Suppressor macrophage (primary cell): ENCODE results near the gene PPP2R1A.
A peak's percentile ranks its signal among the peaks of the same experiment; 100 is the strongest.
"Not testable (repeated sequence)": the region's sequence is repeated elsewhere in the genome, so short reads cannot be mapped to it uniquely, and the experiment has no call there.

ENCODE experiments used
- DNase-seq, 4 experiments: peaks; one replicate each; pipeline ENCODE4 v3.0.0-alpha.2; 2020 to 2022

The PPP2R1A gene

DNA sequence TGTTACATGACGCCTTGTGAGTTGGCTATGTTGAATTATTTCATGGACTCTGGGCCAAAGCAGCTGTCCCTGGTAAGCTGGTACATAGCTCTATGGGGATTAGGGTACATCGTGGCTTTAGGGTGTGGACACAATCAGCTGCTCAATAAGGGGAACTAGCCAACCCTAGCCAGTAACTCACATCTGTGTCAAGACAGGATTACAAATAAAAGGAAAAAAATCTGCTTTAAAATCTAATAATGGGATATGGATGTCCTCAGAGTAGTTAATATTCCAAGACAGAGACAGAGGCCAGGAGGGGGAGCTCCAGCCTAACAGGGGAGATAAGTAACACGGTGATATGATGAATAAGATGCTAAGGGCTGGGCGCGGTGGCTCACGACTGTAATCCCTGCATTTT is 58.4 kb downstream of the PPP2R1A start:
- peak; percentile 72 to 87 (median 78) for DNase-seq

GRCh38 chr19:52258426-52258825 is 68.6 kb downstream of the PPP2R1A start:
- DNase-seq = no peak

DNA sequence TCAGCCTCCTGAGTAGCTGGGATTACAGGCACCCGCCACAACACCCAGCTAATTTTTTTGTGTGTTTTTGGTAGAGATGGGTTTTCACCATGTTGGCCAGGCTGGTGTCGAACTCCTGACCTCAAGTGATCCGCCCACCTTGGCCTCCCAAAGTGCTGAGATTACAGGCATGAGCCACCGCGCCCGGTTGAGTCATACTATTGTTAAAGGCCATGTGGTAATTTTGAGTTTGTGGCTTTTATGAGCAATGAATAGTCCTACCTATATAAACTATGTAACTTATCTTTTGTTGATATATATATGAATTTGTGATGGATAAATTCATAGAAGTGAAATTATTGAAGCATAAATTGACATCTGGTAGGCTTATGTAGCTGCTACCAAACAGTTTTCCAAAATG is 75.7 kb downstream of the PPP2R1A start:
- not testable (repeated sequence) for DNase-seq

DNA sequence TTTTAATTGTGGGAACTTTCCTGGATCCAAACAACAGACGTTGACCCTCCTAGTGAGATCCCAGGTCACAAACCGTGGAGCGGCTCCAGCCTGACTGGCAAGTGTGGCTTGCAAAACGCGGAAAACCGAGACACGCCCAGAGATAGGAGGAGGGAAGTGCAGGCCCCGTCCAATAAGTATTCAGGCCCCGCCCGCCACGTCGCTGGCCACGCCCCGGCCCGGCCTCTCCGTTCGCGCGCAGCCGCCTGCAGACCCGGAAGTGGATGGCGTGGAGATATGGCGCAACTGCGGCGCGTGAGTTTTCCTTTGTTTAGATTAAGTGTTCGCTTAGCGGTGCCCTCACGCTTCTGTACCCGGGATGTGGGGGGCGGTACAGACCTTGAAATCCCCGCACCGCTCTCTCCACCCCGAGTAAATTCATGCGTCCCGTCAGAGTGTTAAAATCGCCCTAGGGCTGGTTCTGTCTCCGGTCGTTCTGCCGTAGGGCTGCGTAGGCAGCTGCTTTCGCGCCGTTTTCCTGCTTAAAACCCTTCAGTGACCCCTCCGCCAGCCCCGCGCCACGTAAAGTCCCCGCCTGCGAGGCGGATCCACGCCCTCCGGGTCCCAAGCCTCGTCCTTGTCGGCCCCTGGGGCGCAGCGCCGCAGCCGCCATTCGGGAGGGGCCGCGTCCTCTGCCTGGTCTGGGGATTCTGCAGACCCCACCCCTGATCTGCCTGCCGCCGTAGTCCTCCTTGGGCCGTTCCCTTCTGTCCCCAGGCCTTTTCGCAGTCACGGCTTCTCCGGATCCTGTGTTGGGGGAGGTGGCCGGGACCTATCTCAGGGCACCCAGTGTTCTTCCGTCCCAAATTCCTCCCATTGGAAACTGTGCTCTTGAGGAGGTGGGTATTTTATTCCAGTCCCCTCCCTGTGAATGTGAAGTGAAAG is 79.7 kb downstream of the PPP2R1A start, which contains the start of gene ZNF766:
Gene ZNF766, plus strand, starts transcription at position 250 of the 924 bp plus-strand sequence. Its CDS starts 27 bp downstream, at position 277.
- peak; percentile 97 to 99 (median 98) for DNase-seq

DNA sequence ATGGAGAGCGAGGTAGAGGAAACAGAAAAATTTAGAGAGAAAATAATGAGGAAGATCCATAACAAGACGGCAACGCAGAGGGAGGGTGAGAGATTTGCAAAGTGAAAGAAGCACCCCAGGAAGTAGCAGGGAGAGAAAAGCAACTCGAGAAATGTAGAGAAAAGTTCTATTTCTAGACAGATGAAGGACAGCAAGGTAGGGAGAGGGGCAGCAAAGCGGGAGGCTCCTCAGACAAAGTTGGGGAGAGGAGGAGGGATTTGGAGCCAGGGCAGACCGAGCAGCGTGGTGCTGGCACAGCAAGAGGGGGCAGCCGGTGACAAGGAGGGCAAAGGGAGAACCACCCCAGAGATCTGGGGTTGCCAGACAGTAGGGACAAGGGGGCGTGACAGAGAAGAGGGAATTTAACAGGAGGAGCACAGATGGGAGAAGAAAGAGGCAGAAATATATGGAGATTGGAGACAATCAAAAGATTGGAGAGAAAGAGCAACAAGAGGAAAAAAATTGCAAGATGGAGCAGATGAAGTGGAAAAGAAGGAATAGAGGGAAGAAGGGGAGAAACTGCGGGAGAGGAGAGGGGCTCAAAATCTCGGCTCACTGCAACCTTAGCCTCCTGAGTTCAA is 80.5 kb downstream of the PPP2R1A start:
- DNase-seq = peak; percentile 12 to 62 (median 48)

DNA sequence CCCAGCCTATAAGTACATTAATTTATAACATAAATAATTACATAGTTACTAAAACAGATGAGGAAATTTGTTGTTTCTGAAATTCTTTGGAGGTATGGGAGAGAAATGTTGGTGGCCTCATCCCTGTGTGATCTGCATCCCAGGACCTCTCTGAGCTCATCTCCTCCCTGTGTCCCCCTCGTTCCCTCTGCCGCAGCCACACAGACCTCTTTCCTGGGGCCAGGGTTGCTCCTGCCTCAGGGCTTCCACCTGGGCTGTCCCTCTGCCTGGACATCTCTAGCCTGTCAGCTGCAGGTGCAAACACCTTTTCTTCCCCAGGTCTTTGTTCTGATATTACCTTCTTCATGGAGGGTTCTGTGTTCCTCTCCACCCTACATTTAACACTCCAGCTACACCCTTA is 83.4 kb downstream of the PPP2R1A start:
- DNase-seq = no peak

DNA sequence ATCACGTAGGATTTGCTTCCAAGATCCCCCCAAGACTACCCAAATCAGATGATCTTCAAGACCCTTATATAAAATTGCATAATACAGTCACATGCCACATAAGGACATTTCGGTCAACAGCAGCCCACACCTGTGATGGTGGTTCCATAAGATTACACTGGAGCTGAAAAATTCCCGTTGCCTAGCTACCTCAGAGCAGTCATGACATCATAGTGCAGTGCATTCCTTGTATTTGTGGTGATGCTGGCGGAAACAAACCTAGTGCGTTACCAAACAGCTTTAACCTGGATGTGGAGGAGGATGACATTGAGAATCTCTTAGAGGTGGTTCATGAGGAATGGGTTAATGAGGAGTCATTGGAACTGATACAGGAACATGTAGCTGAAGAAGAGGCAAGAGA is 84.3 kb downstream of the PPP2R1A start:
- DNase-seq = no peak

GRCh38 chr19:52275988-52276387 is 86.1 kb downstream of the PPP2R1A start:
- no peak for DNase-seq

DNA sequence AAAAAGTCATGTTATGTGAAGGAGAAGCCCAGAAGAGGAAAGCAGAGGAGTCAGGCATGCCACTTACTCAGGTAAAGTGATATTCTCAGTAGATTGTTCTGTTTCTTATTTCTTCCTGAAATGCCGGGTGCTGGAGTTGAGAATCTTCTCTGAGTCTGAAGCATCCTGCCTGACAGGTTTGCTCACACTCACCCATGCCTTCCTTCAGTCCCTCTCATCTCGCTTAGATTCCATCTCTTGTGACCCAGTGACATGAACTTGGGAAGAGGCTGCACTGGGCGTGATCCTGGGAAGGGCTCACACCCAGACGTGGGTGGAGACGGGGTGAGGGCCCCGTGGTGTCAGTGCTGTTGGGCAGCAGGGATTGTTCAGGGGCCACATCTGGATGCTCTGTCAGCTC is 87.6 kb downstream of the PPP2R1A start:
- DNase-seq = no peak
